Liver (tissue), 9 donors: ENCODE measurements around the gene ANKMY1. TPM values are rescaled to one million over a fixed set of nuclear protein-coding genes. Genes with fewer than 3 reads are reported as not detected.

ENCODE experiments used
- DNase-seq: peaks from one replicate; pipeline ENCODE4 v3.0.0-alpha.2; 2017; ENCODE audit warnings: low spot score
- H3K27ac ChIP-seq, 2 donors: one replicate each; pipeline ENCODE4 v1.7.0; 2013; ENCODE audit warnings: inconsistent platforms in 2 of 2, low read length in 2 of 2, control low read depth in 1 of 2, low read depth in 1 of 2, mild to moderate bottlenecking in 1 of 2
- H3K27me3 ChIP-seq, 4 donors: one replicate each; pipeline versions ENCODE4 v1.6.1 to v1.7.0; 2013; ENCODE audit warnings: low read length in 3 of 4, inconsistent platforms in 1 of 4, mild to moderate bottlenecking in 1 of 4, moderate library complexity in 1 of 4; ENCODE audit not compliant: control insufficient read depth in 4 of 4, insufficient read depth in 4 of 4
- H3K36me3 ChIP-seq, 4 donors: one replicate each; pipeline versions ENCODE4 v1.6.1 to v1.7.0; 2013; ENCODE audit warnings: low read length in 3 of 4, mild to moderate bottlenecking in 3 of 4, low read depth in 1 of 4, moderate library complexity in 1 of 4; ENCODE audit not compliant: control insufficient read depth in 4 of 4, insufficient read depth in 3 of 4
- H3K4me1 ChIP-seq, 4 donors: one replicate each; pipeline versions ENCODE4 v1.6.1 to v1.7.0; 2013; ENCODE audit warnings: low read length in 3 of 4, mild to moderate bottlenecking in 3 of 4, moderate library complexity in 1 of 4; ENCODE audit not compliant: control insufficient read depth in 4 of 4, insufficient read depth in 4 of 4
- H3K4me3 ChIP-seq, 3 donors: one replicate each; pipeline versions ENCODE4 v1.6.1 to v1.7.0; 2013; ENCODE audit warnings: low read length in 3 of 3, control low read depth in 1 of 3, low read depth in 1 of 3, mild to moderate bottlenecking in 1 of 3
- H3K9ac ChIP-seq, 2 donors: one replicate each; pipeline ENCODE4 v1.7.0; 2013; ENCODE audit warnings: low read length in 2 of 2, mild to moderate bottlenecking in 2 of 2, moderate library complexity in 2 of 2, control low read depth in 1 of 2, low read depth in 1 of 2
- H3K9me3 ChIP-seq, 4 donors: one replicate each; pipeline versions ENCODE4 v1.6.1 to v1.7.0; 2013; ENCODE audit warnings: low read length in 3 of 4; ENCODE audit not compliant: control insufficient read depth in 4 of 4
- EGR1 ChIP-seq, 2 donors: IDR thresholded peaks; 2 replicates each; pipeline ENCODE4 v1.6.1; 2016 to 2018; ENCODE audit warnings: antibody characterized with exemption in 2 of 2, low read depth in 2 of 2
- FOXA1 ChIP-seq: IDR thresholded peaks from 2 replicates; pipeline ENCODE4 v1.6.1; 2016; ENCODE audit warnings: antibody characterized with exemption
- FOXA2 ChIP-seq: IDR thresholded peaks from 2 replicates; pipeline ENCODE4 v1.6.1; 2016; ENCODE audit warnings: antibody characterized with exemption
- HNF4A ChIP-seq, 2 donors: conservative IDR thresholded peaks; 2 replicates each; pipeline ENCODE4 v1.6.1; 2016; ENCODE audit warnings: antibody characterized with exemption in 2 of 2, mild to moderate bottlenecking in 2 of 2
- HNF4G ChIP-seq: IDR thresholded peaks from 2 replicates; pipeline ENCODE4 v1.6.1; 2016; ENCODE audit warnings: antibody characterized with exemption
- JUND ChIP-seq, 2 donors: IDR thresholded peaks; 2 replicates each; pipeline ENCODE4 v1.6.1; 2016; ENCODE audit warnings: antibody characterized with exemption in 2 of 2
- NR2F2 ChIP-seq: IDR thresholded peaks from 2 replicates; pipeline ENCODE4 v1.6.1; 2016; ENCODE audit warnings: antibody characterized with exemption
- RAD21 ChIP-seq, 2 donors: IDR thresholded peaks; 2 replicates each; pipeline ENCODE4 v1.6.1; 2016; ENCODE audit warnings: antibody characterized with exemption in 2 of 2, mild to moderate bottlenecking in 2 of 2
- RXRA ChIP-seq, 2 donors: IDR thresholded peaks; 2 replicates each; pipeline ENCODE4 v1.6.1; 2017 to 2018; ENCODE audit warnings: antibody characterized with exemption in 2 of 2, mild to moderate bottlenecking in 1 of 2
- SP1 ChIP-seq: IDR thresholded peaks from 2 replicates; pipeline ENCODE4 v1.6.1; 2018; ENCODE audit warnings: antibody characterized with exemption, mild to moderate bottlenecking
- TAF1 ChIP-seq: conservative IDR thresholded peaks from 2 replicates; pipeline ENCODE4 v1.6.1; 2016; ENCODE audit warnings: antibody characterized with exemption, mild to moderate bottlenecking
- YY1 ChIP-seq: IDR thresholded peaks from 2 replicates; pipeline ENCODE4 v1.6.1; 2016; ENCODE audit warnings: antibody characterized with exemption, mild to moderate bottlenecking
- WGBS: extraction: QIAGEN DNeasy Blood & Tissue Kit; methylation state at CpG from one replicate; pipeline ENCODE4 v1.1.7; 2013; 5-methylcytosine and 5-hydroxymethylcytosine counted together
- polyA plus RNA-seq, 2 donors: library from polyadenylated mRNA; stranded (reverse) in 1 of 2; unstranded in 1 of 2; fragments of 200-250 nt in 1 of 2; fragments of >200 nt in 1 of 2; fragmentation: Nextera tagmentation in 1 of 2; extraction: Ambion mirVana in 1 of 2; gene quantifications; one replicate each; pipeline versions ENCODE4 v1.2.1 to v1.2.3, GENCODE V29; 2013 to 2015
- total RNA-seq, 2 donors: library from RNA; depleted of rRNA; stranded (reverse); fragments of >200 nt; gene quantifications; one replicate each; pipeline ENCODE4 v1.2.3, GENCODE V29; 2014
- TF ChIP-seq, protein P1 (sequence below): fragments of 150-350 bp; IDR thresholded peaks from 2 replicates; pipeline ENCODE4 v1.5.1; 2017; ENCODE audit warnings: improper control_type of control experiment, low read depth, low read length; ENCODE audit not compliant: missing input control
- TF ChIP-seq, protein P2 (sequence below): IDR thresholded peaks from 2 replicates; pipeline ENCODE4 v1.6.1; 2016; ENCODE audit warnings: antibody characterized with exemption, mild to moderate bottlenecking
- TF ChIP-seq, protein P3 (sequence below): IDR thresholded peaks from 2 replicates; pipeline ENCODE4 v1.6.1; 2016; ENCODE audit warnings: antibody characterized with exemption
- TF ChIP-seq, protein P4 (sequence below): IDR thresholded peaks from 2 replicates; pipeline ENCODE4 v1.6.1; 2016; ENCODE audit warnings: antibody characterized with exemption
- donor health status: healthy.
- donor health status: healthy.
- donor health status: healthy.
- donor health status: healthy.
- donor health status: healthy.

ANKMY1 gene
- total and polyA plus RNA-seq, 4 donors = 2.5 to 12.8 (median 4.2) TPM

DNA sequence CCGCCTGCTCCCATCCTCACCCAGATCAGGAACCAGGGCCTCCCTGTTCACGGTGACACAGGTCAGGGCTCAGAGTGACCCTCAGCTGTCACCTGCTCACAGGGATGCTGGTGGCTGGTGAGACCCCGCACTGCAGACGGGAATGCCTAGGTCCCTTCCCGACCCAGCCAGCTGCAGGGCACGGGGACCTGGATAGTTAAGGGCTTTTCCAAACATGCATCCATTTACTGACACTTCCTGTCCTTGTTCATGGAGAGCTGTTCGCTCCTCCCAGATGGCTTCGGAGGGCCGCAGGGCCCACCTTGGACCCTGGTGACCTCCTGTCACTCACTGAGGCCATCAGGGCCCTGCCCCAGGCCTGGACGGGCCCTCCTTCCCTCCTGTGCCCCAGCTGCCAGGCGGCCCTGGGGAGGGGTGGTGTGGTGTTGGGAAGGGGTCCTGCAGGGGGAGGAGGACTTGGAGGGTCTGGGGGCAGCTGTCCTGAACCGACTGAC is 90.6 kb downstream of the ANKMY1 start:
- peaks cover 0 to 8% (median 4%) of the 10 kb centered on the region in 4 donors for H3K36me3 ChIP-seq
- TF ChIP-seq NR2F2 (no peak), TAF1 (no peak), HNF4A (conservative IDR thresholded peaks at IDR 0.05) (no peak), RAD21 (IDR thresholded peaks at IDR 0.05) (no peak), JUND (IDR thresholded peaks at IDR 0.05) (no peak), YY1 (no peak)
- TF ChIP-seq, protein P1, sequence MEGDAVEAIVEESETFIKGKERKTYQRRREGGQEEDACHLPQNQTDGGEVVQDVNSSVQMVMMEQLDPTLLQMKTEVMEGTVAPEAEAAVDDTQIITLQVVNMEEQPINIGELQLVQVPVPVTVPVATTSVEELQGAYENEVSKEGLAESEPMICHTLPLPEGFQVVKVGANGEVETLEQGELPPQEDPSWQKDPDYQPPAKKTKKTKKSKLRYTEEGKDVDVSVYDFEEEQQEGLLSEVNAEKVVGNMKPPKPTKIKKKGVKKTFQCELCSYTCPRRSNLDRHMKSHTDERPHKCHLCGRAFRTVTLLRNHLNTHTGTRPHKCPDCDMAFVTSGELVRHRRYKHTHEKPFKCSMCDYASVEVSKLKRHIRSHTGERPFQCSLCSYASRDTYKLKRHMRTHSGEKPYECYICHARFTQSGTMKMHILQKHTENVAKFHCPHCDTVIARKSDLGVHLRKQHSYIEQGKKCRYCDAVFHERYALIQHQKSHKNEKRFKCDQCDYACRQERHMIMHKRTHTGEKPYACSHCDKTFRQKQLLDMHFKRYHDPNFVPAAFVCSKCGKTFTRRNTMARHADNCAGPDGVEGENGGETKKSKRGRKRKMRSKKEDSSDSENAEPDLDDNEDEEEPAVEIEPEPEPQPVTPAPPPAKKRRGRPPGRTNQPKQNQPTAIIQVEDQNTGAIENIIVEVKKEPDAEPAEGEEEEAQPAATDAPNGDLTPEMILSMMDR = no peak
- WGBS = 81% methylated on average over 12 of the region's 12 CpGs

DNA sequence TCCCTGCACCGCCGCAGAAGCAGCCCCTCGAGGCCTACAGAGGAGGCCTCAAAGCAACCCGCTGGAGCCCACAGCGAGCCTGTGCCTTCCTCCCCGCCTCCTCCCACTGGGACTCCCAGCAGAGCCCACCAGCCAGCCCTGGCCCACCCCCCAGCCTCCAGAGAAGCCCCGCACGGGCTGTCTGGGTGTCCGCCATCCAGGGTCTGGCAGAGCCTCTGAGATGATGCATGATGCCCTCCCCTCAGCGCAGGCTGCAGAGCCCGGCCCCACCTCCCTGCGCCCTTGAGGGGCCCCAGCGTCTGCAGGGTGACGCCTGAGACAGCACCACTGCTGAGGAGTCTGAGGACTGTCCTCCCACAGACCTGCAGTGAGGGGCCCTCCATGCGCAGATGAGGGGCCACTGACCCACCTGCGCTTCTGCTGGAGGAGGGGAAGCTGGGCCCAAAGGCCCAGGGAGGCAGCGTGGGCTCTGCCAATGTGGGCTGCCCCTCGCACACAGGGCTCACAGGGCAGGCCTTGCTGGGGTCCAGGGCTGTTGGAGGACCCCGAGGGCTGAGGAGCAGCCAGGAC is 91.1 kb downstream of the ANKMY1 start:
- Histone ChIP-seq H3K9ac (no peak overlapping the region), H3K9me3 (no peaks in the 10 kb centered on the region), H3K4me1 (no peaks in the 10 kb centered on the region), H3K4me3 (no peak overlapping the region), H3K27ac (no peak overlapping the region), H3K36me3 (peaks cover 0 to 8% (median 4%) of the 10 kb centered on the region in 4 donors), H3K27me3 (no peaks in the 10 kb centered on the region)
- no peak for TF ChIP-seq HNF4G
- TF ChIP-seq NR2F2 = no peak
- TF ChIP-seq EGR1 (IDR thresholded peaks at IDR 0.05; ENCODE audit: low read depth in 2 of 2) = no peak
- TF ChIP-seq, protein P2, sequence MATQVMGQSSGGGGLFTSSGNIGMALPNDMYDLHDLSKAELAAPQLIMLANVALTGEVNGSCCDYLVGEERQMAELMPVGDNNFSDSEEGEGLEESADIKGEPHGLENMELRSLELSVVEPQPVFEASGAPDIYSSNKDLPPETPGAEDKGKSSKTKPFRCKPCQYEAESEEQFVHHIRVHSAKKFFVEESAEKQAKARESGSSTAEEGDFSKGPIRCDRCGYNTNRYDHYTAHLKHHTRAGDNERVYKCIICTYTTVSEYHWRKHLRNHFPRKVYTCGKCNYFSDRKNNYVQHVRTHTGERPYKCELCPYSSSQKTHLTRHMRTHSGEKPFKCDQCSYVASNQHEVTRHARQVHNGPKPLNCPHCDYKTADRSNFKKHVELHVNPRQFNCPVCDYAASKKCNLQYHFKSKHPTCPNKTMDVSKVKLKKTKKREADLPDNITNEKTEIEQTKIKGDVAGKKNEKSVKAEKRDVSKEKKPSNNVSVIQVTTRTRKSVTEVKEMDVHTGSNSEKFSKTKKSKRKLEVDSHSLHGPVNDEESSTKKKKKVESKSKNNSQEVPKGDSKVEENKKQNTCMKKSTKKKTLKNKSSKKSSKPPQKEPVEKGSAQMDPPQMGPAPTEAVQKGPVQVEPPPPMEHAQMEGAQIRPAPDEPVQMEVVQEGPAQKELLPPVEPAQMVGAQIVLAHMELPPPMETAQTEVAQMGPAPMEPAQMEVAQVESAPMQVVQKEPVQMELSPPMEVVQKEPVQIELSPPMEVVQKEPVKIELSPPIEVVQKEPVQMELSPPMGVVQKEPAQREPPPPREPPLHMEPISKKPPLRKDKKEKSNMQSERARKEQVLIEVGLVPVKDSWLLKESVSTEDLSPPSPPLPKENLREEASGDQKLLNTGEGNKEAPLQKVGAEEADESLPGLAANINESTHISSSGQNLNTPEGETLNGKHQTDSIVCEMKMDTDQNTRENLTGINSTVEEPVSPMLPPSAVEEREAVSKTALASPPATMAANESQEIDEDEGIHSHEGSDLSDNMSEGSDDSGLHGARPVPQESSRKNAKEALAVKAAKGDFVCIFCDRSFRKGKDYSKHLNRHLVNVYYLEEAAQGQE = no peak
- no peak for TF ChIP-seq FOXA2
- TF ChIP-seq JUND (IDR thresholded peaks at IDR 0.05) = no peak
- TF ChIP-seq, protein P3, sequence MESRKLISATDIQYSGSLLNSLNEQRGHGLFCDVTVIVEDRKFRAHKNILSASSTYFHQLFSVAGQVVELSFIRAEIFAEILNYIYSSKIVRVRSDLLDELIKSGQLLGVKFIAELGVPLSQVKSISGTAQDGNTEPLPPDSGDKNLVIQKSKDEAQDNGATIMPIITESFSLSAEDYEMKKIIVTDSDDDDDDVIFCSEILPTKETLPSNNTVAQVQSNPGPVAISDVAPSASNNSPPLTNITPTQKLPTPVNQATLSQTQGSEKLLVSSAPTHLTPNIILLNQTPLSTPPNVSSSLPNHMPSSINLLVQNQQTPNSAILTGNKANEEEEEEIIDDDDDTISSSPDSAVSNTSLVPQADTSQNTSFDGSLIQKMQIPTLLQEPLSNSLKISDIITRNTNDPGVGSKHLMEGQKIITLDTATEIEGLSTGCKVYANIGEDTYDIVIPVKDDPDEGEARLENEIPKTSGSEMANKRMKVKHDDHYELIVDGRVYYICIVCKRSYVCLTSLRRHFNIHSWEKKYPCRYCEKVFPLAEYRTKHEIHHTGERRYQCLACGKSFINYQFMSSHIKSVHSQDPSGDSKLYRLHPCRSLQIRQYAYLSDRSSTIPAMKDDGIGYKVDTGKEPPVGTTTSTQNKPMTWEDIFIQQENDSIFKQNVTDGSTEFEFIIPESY = no peak
- no peak for TF ChIP-seq RXRA (IDR thresholded peaks at IDR 0.05)
- TF ChIP-seq, protein P4, sequence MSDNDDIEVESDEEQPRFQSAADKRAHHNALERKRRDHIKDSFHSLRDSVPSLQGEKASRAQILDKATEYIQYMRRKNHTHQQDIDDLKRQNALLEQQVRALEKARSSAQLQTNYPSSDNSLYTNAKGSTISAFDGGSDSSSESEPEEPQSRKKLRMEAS = no peak
- TF ChIP-seq RAD21 (IDR thresholded peaks at IDR 0.05) = no peak
- TF ChIP-seq HNF4A (conservative IDR thresholded peaks at IDR 0.05) = no peak
- no peak for TF ChIP-seq FOXA1
- TF ChIP-seq, protein P1 = no peak
- TF ChIP-seq SP1 = no peak
- peak; percentile 30 for DNase-seq
- 96% methylated on average over 19 of the region's 19 CpGs for WGBS

More for the DNA sequence above, 90.6 kb downstream of the ANKMY1 start:
- H3K4me3 ChIP-seq = no peak overlapping the region
- no peaks in the 10 kb centered on the region for H3K9me3 ChIP-seq
- DNase-seq = no peak
- H3K27me3 ChIP-seq = no peaks in the 10 kb centered on the region
- no peaks in the 10 kb centered on the region for H3K4me1 ChIP-seq
- no peak overlapping the region for H3K27ac ChIP-seq
- no peak overlapping the region for H3K9ac ChIP-seq
